GM12878 (cell line): ENCODE measurements around the gene PITPNB. TPM values are rescaled to one million over a fixed set of nuclear protein-coding genes. Genes with fewer than 3 reads are reported as not detected.

ENCODE experiments used
- CUX1 ChIP-seq: IDR thresholded peaks from 2 replicates; pipeline ENCODE4 v1.6.1; 2012; ENCODE audit warnings: improper control_type of control experiment, low read depth, low read length; ENCODE audit not compliant: insufficient replicate concordance
- POLR2AphosphoS2 ChIP-seq: IDR thresholded peaks from 2 replicates; pipeline ENCODE4 v1.6.1; 2011; ENCODE audit warnings: low read depth, mild to moderate bottlenecking, low read length, improper control_type of control experiment, moderate library complexity
- polyA plus RNA-seq, 11 experiments: library from polyadenylated mRNA; depleted of rRNA in 4 of 11; unstranded in 6 of 11; stranded (reverse) in 5 of 11; fragments of >200 nt; fragmentation: Nextera tagmentation in 4 of 11; fragmentation: Illumina TruSeq in 1 of 11; extraction: Ambion mirVana in 4 of 11; extraction: Trizol in 1 of 11; gene quantifications; 1 replicate in 1 of 11; 2 replicates in 10 of 11; pipeline versions ENCODE4 v1.2.1 to v1.2.3, GENCODE V29; 2011 to 2016; ENCODE audit warnings: inconsistent platforms in 2 of 11, missing spikeins in 2 of 11, low read depth in 1 of 11
- total RNA-seq, 4 experiments: library from RNA; depleted of rRNA in 3 of 4; stranded (reverse); fragments of >200 nt in 3 of 4; fragmentation: Illumina TruSeq in 1 of 4; extraction: Trizol in 1 of 4; gene quantifications; 2 replicates each; pipeline versions ENCODE4 v1.2.1 to v1.2.3, GENCODE V29; 2013 to 2021
- TF ChIP-seq, protein P1 (sequence below): fragments of 450-650 bp; IDR thresholded peaks from 2 replicates; pipeline ENCODE4 v1.6.1; 2016; ENCODE audit warnings: mild to moderate bottlenecking, moderate library complexity, borderline replicate concordance

Gene PITPNB
- total and polyA plus RNA-seq, 10 of the 15 experiments (the other 5 are each of a cell fraction or from before 2014, with no cell fraction given) = 19.7 to 116 (median 64.9) TPM

- TF ChIP-seq CUX1 = no peak
- TF ChIP-seq, protein P1, sequence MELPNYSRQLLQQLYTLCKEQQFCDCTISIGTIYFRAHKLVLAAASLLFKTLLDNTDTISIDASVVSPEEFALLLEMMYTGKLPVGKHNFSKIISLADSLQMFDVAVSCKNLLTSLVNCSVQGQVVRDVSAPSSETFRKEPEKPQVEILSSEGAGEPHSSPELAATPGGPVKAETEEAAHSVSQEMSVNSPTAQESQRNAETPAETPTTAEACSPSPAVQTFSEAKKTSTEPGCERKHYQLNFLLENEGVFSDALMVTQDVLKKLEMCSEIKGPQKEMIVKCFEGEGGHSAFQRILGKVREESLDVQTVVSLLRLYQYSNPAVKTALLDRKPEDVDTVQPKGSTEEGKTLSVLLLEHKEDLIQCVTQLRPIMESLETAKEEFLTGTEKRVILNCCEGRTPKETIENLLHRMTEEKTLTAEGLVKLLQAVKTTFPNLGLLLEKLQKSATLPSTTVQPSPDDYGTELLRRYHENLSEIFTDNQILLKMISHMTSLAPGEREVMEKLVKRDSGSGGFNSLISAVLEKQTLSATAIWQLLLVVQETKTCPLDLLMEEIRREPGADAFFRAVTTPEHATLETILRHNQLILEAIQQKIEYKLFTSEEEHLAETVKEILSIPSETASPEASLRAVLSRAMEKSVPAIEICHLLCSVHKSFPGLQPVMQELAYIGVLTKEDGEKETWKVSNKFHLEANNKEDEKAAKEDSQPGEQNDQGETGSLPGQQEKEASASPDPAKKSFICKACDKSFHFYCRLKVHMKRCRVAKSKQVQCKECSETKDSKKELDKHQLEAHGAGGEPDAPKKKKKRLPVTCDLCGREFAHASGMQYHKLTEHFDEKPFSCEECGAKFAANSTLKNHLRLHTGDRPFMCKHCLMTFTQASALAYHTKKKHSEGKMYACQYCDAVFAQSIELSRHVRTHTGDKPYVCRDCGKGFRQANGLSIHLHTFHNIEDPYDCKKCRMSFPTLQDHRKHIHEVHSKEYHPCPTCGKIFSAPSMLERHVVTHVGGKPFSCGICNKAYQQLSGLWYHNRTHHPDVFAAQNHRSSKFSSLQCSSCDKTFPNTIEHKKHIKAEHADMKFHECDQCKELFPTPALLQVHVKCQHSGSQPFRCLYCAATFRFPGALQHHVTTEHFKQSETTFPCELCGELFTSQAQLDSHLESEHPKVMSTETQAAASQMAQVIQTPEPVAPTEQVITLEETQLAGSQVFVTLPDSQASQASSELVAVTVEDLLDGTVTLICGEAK = no peak
- no peak for TF ChIP-seq POLR2AphosphoS2
Observed at GRCh38 chr22:27925331-27925730, 6.3 kb upstream of the PITPNB start (continued).
